NOMO-1 treated with dmso at 0.1 percent for 144 hours (cell line): Measurements from ENCODE around the gene CASKIN2.
"Not testable (repeated sequence)": the region's sequence is repeated elsewhere in the genome, so short reads cannot be mapped to it uniquely, and the experiment has no call there.

Experiments
- DNase-seq: peaks from one replicate; lab custom pipeline; 2025; ENCODE audit not compliant: unreplicated experiment; lab: John Stamatoyannopoulos, UW

The CASKIN2 gene

DNA sequence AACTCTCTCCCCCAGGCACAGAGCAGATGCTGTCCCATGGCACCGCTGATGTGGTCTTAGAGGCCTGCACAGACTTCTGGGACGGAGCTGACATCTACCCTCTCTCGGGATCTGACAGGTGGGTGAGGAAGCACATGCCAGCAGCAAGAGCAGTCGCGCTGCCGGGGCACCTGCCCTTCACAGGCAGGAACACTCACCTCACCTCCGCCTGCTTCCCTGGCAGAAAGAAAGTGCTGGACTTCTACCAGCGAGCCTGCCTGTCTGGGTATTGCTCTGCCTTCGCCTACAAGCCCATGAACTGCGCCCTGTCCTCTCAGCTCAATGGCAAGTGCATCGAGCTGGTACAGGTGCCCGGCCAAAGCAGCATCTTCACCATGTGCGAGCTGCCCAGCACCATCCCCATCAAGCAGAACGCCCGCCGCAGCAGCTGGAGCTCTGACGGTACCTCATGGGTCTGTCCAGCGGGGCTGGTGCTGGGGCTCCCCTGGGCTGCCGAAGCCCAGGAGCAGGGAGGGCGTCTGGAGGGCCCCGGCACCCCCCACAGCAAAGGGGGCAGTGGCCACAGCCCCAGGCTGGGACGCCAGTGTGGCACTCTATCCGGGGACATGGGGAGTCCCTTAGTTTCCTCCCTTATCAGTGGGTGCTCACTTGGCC lies 21.7 kb downstream of the CASKIN2 start:
- no peak for DNase-seq

DNA sequence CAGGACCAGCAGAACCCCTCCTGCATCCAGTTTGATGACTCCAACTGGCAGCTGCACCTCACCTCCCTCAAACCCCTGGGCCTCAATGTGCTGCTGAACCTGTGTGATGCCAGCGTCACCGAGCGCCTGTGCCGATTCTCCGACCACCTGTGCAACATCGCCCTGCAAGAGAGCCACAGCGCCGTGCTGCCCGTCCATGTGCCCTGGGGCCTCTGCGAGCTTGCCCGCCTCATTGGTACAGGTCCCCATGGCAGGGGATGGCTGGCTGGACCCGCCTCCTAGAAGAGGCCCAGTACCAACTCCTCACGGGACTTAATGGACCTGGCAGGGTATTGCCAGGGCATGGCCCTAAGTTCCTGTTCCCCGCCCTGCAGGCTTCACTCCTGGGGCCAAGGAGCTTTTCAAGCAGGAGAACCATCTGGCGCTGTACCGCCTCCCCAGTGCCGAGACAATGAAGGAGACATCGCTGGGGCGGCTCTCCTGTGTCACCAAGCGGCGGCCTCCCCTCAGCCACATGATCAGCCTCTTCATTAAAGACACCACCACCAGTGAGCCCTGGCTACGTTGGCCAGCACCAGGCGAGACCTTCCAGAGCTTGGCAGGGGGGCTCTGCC lies 22.7 kb downstream of the CASKIN2 start:
- no peak for DNase-seq

DNA sequence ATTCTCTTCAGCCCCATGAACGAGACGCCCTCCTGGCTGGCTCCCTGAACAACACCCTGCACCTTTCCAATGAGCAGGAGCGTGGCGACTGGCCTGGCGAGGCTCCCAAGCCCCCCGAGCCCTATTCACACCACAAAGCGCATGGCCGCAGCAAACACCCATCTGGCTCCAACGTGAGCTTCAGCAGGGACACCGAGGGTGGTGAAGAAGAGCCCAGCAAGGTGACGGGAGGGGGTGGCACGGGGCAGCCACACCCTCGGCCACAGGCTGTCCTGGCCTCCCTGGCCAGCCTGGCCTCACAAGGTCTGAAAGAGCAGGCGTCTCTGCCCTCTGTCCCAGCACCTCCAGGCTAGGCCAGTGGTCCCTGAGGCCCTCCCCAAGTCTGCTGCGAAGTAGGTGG lies 23.7 kb downstream of the CASKIN2 start:
- DNase-seq = no peak

DNA sequence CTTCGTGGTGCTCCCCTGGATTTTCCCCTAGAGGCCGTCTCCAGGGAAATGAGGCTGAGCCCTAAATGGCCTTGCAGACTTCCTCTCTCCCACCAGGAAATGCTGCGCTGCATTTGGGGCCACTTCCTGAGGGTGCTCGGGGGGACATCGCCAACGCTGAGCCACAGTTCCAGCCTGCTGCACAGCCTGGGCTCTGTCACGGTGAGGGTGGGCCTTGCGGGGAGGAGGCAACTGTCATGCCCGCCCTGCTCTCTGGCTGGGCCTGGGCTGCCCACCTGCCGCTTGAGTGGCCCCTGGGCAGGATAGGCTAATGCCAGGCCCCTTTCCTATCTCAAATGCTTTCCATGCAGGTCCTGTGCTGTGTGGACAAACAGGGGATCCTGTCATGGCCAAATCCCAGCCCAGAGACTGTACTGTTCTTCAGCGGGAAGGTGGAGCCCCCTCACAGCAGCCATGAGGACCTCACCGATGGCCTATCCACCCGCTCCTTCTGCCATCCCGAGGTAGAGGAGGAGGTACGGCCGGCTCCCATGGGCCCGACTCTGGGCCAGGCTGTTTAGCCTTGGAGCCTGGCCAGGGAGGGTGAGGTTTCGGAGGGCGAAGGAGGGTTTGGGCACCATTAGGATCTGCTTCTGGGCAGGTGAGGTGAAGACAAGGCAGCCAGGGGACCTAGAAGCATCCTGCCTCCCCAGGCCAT lies 24.2 kb downstream of the CASKIN2 start:
- DNase-seq = no peak

DNA sequence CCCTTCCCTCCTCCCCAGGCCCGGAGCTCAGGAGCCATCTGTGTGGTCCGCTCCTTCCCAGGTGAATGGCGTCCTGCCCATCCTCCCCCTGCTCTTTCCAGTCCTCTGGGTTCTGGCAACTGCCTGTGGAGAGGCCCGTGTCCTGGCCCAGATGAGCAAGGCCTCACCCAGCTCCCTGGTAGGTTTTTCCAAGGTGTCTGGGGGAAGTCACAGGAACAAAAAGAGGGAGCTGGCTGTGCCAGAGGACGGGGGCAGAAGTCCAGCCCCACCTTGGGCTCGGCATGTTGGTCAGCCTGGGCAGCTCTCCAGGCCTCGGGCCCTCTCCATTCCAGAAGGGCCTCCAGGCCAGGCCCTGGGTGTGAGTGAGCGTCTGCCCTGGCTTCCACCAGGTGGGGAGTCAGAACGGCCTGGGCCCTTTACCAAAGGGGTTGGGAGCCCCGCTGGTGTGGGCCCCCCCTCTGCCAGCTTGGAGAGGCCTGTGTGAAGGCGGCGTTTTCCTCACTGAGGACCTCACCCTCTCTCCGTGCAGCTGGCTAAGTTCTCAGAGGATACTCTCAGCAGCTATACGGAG lies 25.1 kb downstream of the CASKIN2 start:
- no peak for DNase-seq

DNA sequence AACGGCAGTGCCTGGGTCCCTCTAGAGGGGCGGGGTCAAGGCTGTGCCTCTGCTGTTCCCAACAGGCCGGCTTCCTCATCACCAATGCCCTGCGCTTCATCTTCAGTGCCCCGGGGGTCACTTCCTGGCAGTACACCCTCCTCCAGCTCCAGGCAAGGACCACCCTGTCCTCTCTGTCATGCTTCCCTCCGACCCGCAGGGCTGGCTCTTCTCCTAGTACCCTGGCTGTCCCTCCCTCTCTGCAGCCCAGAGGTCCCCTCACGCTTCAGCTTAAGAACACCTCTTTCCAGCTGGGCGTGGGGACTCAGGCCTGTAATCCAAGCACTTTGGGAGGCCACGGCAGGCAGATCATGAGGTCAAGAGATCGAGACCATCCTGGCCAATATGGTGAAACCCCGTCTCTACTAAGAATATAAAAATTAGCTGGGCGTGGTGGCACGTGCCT lies 25.8 kb downstream of the CASKIN2 start:
- no peak for DNase-seq

DNA sequence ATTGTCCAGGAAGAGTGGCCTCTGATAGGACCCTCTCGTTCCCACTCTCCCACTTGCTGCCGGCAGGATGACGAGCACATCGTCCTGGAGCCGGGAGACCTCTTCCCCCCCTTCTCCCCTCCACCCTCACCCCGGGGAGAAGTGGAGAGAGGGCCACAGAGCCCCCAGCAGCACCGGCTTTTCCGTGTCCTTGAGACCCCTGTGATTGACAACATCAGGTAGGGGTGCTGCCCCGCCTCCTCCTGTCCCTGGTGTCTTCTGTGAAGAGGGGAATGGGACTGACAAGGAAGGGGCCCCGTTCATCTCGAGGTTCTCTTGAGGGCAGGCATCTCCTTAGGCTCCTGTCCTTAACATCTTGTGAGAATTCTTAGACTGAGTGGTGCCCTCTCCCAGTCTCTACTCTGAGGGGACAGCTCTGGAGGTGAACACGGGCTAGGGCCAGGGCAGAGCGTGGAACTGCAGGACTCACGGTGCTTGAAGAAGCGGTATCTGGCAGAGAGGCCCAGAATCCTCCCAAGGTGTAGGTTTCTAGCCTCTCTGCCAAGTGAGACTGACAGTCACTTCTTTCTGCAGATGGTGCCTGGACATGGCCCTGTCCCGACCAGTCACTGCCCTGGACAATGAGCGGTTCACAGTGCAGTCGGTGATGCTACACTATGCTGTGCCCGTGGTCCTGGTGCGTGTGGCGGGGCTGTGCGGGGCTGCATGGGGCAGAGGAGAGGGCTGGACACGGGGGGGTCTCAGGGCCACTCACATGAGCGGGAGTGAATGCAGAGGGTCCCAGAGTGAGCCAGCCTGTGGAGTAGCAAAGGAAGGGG lies 26.4 kb downstream of the CASKIN2 start:
- DNase-seq = no peak

DNA sequence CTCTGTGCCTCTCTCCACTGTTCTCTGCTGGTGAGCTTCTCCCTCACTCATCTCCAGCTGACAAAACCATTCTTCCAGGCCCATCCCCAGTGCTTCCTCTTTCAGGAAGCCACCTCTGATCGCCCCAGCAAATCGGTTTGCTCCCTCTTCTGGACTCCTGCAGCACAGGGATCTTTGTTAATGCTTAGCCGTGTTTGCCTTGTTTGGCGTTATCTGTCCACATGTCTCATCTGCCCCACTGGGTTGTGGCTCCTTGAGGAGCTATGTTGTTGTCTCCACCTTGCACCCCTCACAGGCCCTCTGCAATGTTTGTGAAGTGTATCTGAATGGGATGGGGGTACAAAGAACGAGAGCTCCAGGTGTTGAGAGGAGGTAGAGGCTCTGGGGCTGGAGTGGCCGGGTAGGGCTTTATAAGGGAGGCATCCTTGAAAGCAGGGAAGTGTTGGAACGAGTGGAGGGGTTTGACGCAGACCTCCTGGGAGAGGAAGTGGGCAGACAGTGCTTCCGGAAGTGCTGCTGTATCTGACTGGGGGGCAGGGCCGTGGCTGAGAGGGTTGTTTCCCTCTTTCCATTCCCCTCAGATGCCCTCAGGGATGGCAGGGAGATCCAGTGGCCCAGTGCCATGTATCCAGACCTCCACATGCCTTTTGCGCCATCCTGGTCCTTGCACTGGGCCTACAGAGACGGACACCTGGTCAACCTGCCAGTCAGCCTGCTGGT lies 27.8 kb downstream of the CASKIN2 start:
- peak; percentile 80 for DNase-seq

DNA sequence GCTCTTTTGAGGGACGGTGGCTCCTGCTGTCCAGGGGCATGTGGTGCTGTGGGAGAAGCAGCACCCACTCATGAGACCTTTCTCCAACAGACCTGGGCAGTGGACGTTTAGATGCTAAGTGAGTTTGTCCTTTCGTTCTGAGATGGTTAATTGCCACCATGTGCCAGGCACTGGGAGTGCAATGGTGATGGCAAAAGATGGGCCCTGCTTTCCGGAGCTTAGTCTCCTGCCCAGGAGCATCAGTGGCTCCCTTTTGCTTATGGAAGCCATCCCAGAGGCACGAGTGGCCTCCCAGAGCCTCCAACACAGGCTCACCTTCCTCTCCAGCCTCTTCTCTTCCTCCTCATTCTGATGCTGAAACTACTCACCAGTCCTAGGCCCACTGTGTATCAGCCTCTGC lies 28.4 kb downstream of the CASKIN2 start:
- DNase-seq = no peak

DNA sequence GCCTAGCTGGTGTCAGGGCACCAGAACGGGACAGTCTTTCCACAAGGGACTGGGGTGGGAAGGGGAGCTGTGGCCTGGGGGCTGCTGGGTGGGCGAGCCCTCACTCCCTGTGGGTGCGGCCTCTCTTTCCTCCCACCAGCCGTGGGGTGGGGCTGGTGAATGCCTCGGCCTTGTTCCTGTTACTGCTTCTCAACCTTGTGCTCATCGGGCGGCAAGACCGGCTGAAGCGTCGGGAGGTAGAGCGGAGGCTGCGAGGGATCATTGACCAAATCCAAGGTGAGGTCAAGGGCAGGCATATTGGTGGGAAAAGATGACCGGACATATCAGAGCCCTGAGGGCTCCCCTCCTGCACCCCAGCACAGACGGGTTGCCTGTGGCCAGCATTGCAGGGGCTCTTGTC lies 29.2 kb downstream of the CASKIN2 start:
- DNase-seq = no peak

DNA sequence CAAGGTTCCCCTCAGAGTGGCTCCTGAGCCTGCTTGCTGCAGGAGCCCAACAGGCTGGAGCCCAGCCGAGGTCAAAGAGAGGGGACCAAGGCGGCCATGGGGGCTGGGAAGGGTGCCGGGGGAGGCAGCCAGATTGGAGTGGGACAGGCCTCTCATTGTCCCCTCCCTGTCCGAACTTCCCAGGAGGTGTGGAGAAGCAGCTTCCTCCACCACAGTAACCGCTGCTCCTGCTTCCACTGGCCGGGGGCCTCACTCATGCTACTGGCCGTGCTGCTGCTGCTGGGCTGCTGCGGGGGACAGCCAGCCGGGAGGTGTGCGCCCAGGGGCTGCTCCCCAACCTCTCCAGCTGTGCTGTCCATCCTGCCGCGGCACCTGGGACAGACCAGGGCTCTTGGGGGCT lies 29.6 kb downstream of the CASKIN2 start:
- DNase-seq = no peak

DNA sequence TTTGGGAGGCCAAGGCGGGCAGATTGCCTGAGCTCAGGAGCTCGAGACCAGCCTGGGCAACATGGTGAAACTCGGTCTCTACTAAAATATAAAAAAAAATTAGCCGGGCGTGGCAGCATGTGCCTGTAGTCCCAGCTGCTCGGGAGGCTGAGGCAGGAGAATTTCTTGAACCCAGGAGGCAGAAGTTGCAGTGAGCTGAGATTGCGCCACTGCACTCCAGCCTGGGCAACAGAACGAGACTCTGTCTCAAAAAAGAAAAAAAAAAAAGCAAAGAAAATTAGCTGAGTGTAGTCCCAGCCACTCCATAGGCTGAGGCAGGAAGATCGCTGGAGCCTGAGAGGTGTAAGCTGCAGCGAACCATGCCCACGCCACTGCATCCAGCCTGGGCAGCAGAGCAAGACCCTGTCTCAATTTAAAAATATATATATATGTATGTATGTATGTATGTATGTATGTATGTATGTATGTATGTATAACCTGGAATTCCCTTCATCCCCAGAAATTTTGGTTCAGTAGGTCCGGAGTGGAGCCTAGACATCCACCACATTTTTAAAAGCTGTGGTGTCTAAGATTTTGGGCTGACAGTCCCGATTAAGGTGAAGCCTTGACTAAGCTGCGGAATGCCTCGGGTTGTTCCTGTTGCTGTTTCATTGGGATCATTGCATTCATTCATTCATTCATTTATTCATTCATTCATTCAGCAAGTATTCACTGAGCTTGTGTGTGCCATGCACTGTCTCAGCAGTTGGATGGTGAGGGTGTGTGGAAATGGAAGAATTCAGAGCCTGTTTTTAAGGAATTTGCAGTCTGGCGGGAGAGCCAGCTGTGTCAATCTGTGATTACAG lies 33.0 kb downstream of the CASKIN2 start:
- DNase-seq = no peak

DNA sequence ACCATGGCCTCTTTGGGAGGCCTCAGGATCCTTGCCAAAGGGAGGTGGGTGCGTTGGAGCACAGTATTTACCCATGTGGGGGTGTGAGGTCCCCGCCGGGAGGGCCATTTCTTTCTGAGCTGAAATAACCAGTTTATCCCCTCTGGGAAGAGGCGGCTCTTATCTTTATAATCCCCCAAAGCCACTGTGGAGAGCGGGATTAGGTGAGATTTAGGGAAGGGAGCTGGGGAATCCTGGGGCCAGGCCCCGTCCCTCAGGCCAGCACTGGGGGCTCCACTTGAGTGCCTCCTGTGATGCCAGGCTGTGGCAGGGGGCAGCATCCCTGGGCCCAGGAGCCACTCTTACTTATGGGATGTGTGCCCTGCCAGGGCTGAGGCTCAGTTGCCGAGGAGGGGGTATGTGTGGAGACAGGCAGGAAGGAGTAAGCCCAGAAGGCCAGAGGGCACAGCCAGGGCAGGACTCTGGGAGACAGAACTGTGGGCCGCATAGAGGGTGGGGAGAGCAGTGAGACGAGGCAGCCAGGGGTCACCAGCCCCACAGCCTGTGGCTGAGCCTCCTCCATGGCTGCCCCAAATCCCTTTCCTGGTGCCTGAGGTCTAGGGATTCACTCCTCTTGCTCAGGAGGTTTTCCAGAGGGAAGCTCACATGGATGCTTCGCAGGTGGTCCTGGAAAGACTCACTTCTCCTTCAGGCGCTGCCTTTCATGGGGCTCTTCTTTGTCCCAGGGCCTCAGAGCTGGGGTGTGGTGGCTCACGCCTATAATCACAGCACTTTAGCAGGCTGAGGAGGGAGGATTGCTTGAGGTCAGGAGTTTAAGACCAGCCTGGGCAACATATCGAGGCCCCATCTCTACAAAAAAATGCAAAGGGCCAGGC lies 33.9 kb downstream of the CASKIN2 start:
- DNase-seq = no peak

DNA sequence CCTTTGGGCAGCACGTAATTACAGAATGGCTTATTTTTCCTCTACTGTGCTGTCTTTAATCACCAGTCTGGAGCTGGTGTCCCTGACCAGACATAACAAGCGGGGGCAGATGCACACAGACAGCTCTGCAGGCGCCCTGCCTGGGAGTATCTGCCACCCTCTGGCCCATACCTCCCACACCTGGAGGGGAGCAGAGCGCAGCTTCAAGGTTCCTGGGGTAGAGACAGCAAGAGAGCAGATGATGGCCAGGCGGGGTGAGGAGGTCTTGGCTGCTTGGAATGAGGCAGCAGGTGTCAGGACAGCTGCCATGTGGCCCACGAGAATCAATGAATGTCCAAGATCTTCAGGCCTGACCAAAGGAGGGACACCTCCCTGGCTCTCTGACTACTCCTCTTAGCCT lies 35.1 kb downstream of the CASKIN2 start:
- no peak for DNase-seq

DNA sequence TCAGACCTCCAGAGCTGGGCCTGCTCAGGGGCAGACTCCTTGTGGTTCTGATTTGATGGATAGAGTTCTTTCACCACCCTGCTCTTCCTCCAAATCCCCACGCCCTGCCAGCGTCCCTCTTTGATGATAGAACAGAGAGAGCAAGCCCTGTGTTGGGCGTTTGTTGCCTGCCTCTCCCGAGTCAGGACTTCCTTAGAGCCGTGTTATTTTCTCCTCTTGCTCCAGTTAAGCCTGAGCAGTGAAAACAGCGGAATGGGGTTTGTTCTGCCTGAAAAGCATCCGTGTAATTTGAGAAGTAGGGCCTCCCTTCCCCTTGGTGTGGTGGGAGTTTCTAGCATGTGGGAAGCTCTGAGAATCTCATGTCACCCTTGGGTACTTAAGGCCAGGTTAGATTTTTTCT lies 36.8 kb downstream of the CASKIN2 start:
- DNase-seq = no peak

DNA sequence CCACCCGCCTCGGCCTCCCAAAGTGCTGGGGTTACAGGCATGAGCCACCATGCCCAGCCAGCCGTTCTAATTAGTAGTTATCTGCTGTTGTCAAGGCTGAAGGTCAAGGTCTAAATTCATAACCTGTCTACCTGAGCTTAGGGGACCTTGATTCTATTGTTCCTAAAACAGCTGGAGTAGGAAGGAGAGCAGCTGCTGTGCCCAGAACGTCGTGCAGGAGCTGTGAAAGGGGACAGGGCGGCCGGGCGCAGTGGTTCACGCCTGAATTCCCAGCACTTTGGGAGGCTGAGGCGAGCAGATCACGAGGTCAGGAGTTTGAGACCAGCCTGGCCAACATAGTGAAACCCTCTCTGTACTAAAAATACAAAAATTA lies 37.9 kb downstream of the CASKIN2 start:
- DNase-seq = not testable (repeated sequence)

DNA sequence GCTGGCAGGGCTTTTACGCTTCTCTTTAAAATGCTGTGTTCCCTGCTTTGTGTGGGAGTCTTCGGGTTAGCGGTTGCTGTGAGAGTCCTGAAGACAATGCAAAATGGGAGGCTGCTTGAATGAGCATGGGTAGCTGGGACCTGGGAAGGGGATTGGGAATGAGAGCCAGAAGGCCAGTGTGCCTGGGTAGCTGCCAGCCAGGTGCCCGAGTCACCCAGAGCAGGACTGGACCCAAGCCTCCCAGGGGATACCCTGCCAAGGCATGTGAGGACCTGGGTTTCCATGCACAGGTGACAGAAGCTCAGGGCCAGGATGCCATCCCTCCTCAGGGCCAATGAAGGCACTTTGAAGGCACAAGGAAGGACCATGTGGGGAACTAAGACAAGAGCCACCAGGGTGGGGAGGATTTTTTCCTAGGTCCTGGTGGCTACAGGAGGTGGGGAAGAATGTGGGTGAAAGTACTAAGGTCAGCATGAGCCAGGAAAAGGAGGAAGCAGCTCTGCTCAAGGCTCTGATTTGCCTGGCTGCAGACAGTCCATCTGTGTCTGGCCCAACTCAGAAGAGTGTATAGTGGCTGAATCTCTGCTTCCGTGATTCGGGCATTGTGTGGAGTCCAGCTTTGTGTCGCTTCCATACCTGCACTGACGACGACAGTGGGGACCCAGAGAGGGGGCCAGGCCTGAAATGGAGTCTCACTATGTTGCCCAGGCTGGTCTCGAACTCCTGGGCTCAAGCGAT lies 38.4 kb downstream of the CASKIN2 start:
- no peak for DNase-seq

DNA sequence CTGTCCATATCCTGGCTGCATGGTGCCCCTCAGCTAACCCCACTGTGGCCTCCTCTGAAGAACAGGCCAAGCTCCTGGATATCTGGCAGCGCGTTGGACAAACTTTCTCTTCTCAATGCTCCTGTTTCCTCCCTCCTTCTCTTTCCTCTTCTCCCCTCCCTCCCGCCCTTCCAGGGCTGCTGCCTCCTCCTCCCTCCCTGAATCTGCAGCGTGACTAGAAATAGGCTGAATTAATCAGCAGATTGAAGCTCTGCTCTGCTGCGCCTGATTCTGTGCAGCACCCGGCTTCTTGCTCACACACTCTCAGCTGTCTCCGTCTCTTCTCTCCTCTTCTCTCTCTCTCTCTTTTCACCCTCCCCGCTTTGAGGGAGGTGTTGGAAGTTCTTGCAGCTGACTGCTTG lies 39.1 kb downstream of the CASKIN2 start:
- no peak for DNase-seq
